Peyer's patch (tissue), 4 donors: ENCODE measurements around the gene TAF12. TPM values are rescaled to one million over a fixed set of nuclear protein-coding genes. Genes with fewer than 3 reads are reported as not detected.
A peak's percentile ranks its signal among the peaks of the same experiment; 100 is the strongest.
"Not testable (repeated sequence)": the region's sequence is repeated elsewhere in the genome, so short reads cannot be mapped to it uniquely, and the experiment has no call there.

ENCODE experiments used
- DNase-seq, 3 donors: peaks; one replicate each; pipeline ENCODE4 v3.0.0-alpha.2; 2017 to 2019
- H3K27ac ChIP-seq, 4 donors: fragments of 200-600 bp; sonication (generic); one replicate each; pipeline ENCODE4 v1.5.1; 2016 to 2019
- H3K27me3 ChIP-seq, 2 donors: fragments of 200-600 bp; sonication (generic); one replicate each; pipeline ENCODE4 v1.5.1; 2019
- H3K36me3 ChIP-seq, 3 donors: fragments of 200-600 bp; sonication (generic); one replicate each; pipeline ENCODE4 v1.5.1; 2016 to 2019
- H3K4me1 ChIP-seq, 4 donors: fragments of 200-600 bp; sonication (generic); one replicate each; pipeline ENCODE4 v1.5.1; 2016 to 2019
- H3K4me3 ChIP-seq, 4 donors: fragments of 200-600 bp; sonication (generic); 1 replicate in 3 of 4; 2 replicates in 1 of 4; pipeline ENCODE4 v1.5.1; 2016 to 2019; ENCODE audit warnings: mild to moderate bottlenecking in 1 of 4
- H3K9me3 ChIP-seq, 4 donors: fragments of 200-600 bp; sonication (generic); one replicate each; pipeline ENCODE4 v1.5.1; 2016 to 2019; ENCODE audit warnings: mild to moderate bottlenecking in 1 of 4
- CTCF ChIP-seq, 6 experiments: fragments of 450-650 bp in 4 of 6; fragments of 200-600 bp in 2 of 6; sonication (generic) in 1 of 6; IDR thresholded peaks; one replicate each; pipeline ENCODE4 v1.5.1; 2017 to 2019; ENCODE audit warnings: antibody characterized with exemption in 6 of 6, mild to moderate bottlenecking in 3 of 6, moderate library complexity in 1 of 6
- POLR2A ChIP-seq, 2 donors: fragments of 450-650 bp; IDR thresholded peaks; one replicate each; pipeline ENCODE4 v1.5.1; 2017; ENCODE audit warnings: antibody characterized with exemption in 2 of 2, mild to moderate bottlenecking in 2 of 2, moderate library complexity in 2 of 2
- total RNA-seq, 4 donors: library from RNA; depleted of rRNA; stranded (reverse); fragments of >200 nt; gene quantifications; one replicate each; pipeline ENCODE4 v1.1.0, GENCODE V29; 2016

The TAF12 gene
- total RNA-seq, 4 donors from 2014 or later, result 12.2 to 34.7 (median 14.6) TPM

- peaks cover 0 to 36% (median 6%) of the 10 kb centered on the region in 4 donors for H3K4me1 ChIP-seq
- no peaks in the 10 kb centered on the region for H3K36me3 ChIP-seq
- no peaks in the 10 kb centered on the region for H3K9me3 ChIP-seq
These were observed 3.2 kb upstream of the TAF12 start for GRCh38 chr1:28646040-28646439.

GRCh38 chr1:28645406-28645805 lies 2.5 kb upstream of the TAF12 start:
- H3K4me1 ChIP-seq, result peaks cover 0 to 42% (median 6%) of the 10 kb centered on the region in 4 donors
- not testable (repeated sequence) for H3K36me3 ChIP-seq, H3K4me3 ChIP-seq, H3K27ac ChIP-seq, H3K9me3 ChIP-seq, DNase-seq, H3K27me3 ChIP-seq

More at GRCh38 chr1:28646040-28646439, 3.2 kb upstream of the TAF12 start:
- Histone ChIP-seq H3K27me3 (no peaks in the 10 kb centered on the region), H3K4me3 (no peak overlapping the region), H3K27ac (no peak overlapping the region)
- TF ChIP-seq CTCF (IDR thresholded peaks at IDR 0.05), result no peak
- TF ChIP-seq POLR2A (IDR thresholded peaks at IDR 0.05), result no peak
- no peak for DNase-seq

GRCh38 chr1:28644494-28644893 lies 1.6 kb upstream of the TAF12 start:
- TF ChIP-seq POLR2A (IDR thresholded peaks at IDR 0.05), result no peak
- H3K36me3 ChIP-seq, result no peaks in the 10 kb centered on the region
- peak overlapping the region in 1 of 4 donors; percentile 79 for H3K4me3 ChIP-seq
- no peaks in the 10 kb centered on the region for H3K9me3 ChIP-seq
- no peak for DNase-seq
- no peaks in the 10 kb centered on the region for H3K27me3 ChIP-seq
- peaks cover 0 to 43% (median 6%) of the 10 kb centered on the region in 4 donors for H3K4me1 ChIP-seq
- H3K27ac ChIP-seq, result peak overlapping the region; percentile 86 to 95 (median 92)

GRCh38 chr1:28642056-28642846 lies 616 bp downstream of the TAF12 start:
- H3K4me1 ChIP-seq, result peaks cover 0 to 30% (median 3%) of the 10 kb centered on the region in 4 donors
- H3K27me3 ChIP-seq, result no peaks in the 10 kb centered on the region
- H3K9me3 ChIP-seq, result no peaks in the 10 kb centered on the region
- H3K27ac ChIP-seq, result peak overlapping the region; percentile 86 to 95 (median 92)
- no peaks in the 10 kb centered on the region for H3K36me3 ChIP-seq
- DNase-seq, result no peak
- TF ChIP-seq CTCF (IDR thresholded peaks at IDR 0.05) (no peak), POLR2A (IDR thresholded peaks at IDR 0.05) (no peak)
- H3K4me3 ChIP-seq, result peak overlapping the region; percentile 61 to 79 (median 70)

- no peaks in the 10 kb centered on the region for H3K36me3 ChIP-seq
- peaks cover 0 to 29% (median 3%) of the 10 kb centered on the region in 4 donors for H3K4me1 ChIP-seq
- H3K27me3 ChIP-seq, result no peaks in the 10 kb centered on the region
- no peaks in the 10 kb centered on the region for H3K9me3 ChIP-seq
- H3K4me3 ChIP-seq, result no peak overlapping the region
- no peak for DNase-seq
- H3K27ac ChIP-seq, result no peak overlapping the region
- peak in 4 of 6 experiments; percentile 11 to 37 (median 34) for TF ChIP-seq CTCF (IDR thresholded peaks at IDR 0.05)
- TF ChIP-seq POLR2A (IDR thresholded peaks at IDR 0.05), result no peak
These were observed 2.1 kb downstream of the TAF12 start for GRCh38 chr1:28640766-28641165.

- TF ChIP-seq CTCF (IDR thresholded peaks at IDR 0.05) (no peak), POLR2A (IDR thresholded peaks at IDR 0.05) (no peak)
- no peak for DNase-seq
- H3K4me3 ChIP-seq, result no peak overlapping the region
- no peaks in the 10 kb centered on the region for H3K27me3 ChIP-seq
- H3K36me3 ChIP-seq, result no peaks in the 10 kb centered on the region
- no peaks in the 10 kb centered on the region for H3K9me3 ChIP-seq
- H3K27ac ChIP-seq, result no peak overlapping the region
- H3K4me1 ChIP-seq, result no peaks in the 10 kb centered on the region
These were observed 10.3 kb downstream of the TAF12 start for GRCh38 chr1:28632560-28632959.
